ENCODE data around the gene CTNNA3.
"Not testable (repeated sequence)": the region's sequence is repeated elsewhere in the genome, so short reads cannot be mapped to it uniquely, and the experiment has no call there.

Gene CTNNA3

DNA sequence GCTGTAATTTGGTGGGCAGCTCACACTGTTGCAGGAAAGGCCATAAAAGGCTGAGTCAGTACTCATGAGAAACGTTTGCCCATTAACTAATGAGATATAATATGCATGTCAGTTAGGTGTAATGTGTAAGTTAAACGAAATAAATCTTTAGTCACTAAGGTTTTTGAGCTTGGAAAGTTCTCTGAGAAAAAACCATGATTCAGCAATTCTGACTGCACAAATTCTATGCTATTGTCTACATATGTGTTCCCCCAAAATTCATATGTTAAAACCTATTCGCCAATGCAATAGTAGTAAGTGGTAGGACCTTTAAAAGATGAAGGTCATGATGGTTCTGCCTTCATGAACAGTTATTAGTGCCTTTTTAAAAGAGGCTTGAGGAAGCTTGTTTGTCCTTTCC is 1329.8 kb downstream of the CTNNA3 start:
- DNase-seq (ENCODE audit: low read depth): no peak

DNA sequence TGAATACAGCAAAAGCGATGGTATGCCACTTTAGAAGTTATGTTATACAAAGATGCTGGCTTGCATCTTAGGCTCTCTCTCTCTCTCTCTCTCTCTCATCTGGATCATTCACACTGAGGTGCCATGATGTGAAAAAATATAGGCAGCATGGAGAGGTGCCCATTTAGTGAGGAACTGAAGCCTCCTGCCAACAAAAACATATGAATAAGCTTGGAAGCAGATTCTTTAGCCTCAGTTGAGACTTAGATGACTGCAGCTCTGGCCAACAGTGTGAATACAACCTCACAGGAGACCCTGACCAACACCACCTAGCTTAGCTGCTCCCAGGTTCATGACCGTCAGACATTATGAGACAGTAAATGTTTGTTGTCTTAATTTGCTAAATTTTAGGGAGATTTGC is 1330.3 kb downstream of the CTNNA3 start:
- no peak for DNase-seq (ENCODE audit: low read depth)

DNA sequence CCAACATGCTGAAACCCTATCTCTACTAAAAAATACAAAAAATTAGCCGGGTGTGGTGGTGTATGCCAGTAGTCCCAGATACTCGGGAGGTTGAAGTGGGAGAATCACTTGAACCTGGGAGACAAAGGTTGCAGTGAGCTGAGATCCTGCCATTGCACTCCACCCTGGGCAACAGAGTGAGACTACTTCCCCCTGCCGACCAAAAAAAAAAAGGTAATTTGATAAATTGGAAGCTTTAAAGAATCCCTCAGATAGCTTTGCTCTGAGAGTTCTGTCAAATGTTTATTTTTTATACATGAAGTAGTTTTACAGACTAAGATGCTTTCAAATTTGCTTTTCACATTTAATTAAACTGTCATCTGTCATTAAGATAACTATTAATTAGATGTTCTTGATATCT is 1333.5 kb downstream of the CTNNA3 start:
- DNase-seq (ENCODE audit: low read depth): no peak

DNA sequence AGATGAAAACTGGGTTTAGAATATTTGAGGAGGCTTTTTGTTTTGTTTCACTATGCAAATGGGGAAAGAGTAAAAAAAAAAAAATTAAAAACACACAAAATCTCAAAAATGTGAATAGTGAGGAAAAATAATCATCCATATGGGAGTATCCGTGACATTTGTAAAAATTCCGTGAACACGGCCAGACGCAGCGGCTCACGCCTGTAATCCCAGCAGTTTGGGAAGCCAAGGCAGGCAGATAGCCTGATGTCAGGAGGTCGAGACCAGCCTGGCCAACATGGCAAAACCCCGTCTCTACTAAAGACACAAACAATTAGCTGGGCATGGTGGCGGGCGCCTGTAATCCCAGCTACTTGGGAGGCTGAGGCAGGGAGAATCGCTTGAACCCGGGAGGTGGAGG is 1342.2 kb downstream of the CTNNA3 start:
- DNase-seq (ENCODE audit: low read depth): not testable (repeated sequence)

DNA sequence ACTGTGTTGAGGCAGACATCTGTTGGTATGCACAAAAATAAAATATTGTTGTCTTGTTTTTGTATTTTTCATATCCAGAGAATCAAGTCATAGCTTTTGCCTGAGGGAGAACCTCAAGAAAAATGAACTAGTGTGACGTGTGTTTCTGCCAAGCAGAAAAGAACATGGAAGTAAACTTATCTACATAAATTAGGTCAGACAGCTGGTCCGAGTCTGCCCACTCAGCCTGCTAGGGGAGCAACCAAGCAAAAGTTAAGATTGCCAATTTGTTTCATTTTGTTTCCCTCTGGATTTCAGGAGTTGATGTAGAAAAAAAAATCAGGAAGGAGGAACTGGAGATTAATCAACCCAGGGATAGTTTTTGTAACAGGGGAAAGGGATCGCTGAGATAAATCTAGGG is 1342.6 kb downstream of the CTNNA3 start:
- DNase-seq (ENCODE audit: low read depth): no peak

DNA sequence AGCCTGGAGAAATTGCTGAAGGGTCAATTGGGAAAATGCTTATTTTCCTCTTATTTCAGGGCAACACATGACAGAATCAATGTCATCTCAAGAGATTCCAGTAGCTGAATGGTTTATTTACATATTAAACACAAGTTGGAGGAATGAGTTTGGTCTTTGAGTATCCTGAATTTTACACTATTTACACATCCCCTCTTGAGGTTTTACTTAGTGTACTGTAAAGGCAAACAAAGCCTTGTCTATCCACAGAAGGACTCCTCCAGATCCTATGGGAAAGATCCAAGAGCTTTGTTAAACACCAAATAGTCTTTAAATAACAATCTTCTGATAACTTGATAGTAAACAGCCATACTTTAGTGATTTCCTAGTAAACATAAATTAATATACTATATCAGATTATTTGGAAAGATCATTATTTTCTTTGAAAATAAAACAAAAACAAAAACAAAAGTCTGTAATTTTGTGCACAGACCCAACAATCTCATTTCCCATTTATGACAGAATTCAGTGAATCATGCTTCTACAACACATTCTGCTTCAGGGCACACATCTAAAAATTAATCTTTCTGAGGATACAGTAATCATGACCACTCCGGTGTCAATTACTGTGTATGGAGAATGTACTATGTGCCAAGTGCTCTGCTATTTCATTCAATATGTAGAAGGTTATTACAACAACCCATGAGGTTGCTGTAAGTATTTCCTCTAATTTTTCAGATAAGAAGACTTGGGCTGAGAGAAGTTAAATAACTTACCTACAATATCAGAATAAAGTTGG is 1345.2 kb downstream of the CTNNA3 start:
- DNase-seq (ENCODE audit: low read depth): no peak

DNA sequence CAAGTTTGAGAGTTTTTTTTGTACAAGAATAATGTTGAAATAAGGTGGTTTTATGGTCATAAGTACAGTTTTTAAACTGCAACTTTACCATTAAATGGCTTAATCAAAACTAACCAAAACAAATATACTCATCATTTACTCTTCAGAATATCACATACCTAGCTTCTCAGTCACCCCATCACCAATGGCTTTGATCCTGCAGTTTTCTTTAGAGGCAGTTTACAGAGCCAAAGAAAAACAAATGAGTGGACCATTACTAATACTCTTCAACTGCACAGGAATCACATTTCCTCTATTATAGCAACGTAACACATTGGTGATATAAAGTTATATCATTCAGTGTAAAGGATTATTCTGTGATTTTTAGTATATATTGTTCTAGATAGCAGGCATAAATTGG is 1346.3 kb downstream of the CTNNA3 start:
- no peak for DNase-seq (ENCODE audit: low read depth)

DNA sequence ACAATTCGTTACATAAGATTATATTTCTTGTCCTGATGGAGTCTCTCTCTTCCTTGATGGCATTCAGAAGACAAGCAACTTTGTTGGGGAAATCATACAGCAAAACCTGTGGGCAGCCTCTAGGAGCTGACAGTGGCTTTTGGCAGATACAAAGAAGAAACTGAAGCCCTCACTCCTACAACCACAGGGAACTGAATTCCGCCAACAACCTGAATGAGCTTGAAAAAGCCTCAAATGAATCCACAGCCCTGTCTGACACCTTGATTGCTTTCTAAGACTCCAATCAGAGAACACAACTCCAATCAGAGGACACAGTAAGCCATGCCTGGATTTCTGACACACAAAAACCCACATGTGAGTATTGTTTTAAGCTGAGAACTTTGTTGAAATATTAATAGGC is 1346.9 kb downstream of the CTNNA3 start:
- no peak for DNase-seq (ENCODE audit: low read depth)

DNA sequence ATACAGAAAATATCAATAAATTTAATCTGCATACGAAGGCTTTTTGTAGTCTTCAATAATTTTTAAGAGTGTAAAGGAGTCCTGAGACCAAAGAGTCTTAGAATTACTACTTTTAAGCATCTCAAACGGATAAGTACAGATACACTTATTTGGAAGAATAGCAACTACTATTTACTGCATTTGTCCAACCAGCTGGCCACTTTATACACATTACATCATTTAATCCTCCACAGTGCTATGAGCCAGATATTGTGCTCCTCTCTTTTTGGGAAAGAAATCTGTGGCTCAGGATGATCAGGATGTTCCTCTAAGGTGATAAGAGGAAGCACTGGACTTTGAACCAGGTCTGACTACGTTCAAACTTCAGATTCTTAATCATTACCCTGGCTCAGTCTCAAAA is 1358.8 kb downstream of the CTNNA3 start:
- DNase-seq (ENCODE audit: low read depth): no peak

DNA sequence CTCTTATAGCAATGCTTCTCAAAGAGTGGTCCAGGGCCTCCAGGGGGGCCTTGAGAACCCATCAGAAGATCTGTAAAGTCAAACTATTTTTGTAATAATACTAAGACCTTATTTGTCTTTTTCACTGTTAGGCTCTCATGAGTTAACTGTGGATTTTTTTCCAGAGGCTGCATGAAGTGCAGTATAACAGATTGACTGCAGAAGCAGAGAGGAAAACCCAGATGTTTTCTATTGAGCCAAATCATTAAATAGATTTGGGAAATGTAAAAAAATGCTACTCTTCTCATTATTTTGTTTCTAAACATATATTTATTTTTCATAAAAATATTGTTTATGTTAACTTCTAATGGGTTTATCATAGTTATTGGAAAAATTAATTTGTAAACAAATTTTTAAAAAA is 1359.2 kb downstream of the CTNNA3 start:
- no peak for DNase-seq (ENCODE audit: low read depth)

DNA sequence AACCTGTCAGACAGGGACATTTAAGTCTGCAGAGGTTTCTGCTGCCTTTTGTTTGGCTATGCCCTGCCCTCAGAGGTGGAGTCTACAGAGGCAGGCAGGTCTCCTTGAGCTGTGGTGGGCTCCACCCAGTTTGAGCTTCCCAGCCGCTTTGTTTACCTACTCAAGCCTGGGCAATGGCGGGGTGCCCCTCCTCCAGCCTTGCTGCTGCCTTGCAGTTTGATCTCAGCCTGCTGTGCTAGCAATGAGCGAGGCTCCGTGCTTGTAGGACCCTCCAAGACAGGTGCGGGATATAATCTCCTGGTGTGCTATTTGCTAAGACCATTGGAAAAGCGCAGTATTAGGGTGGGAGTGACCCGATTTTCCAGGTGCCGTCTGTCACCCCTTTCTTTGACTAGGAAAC is 1360.2 kb downstream of the CTNNA3 start:
- DNase-seq (ENCODE audit: low read depth): not testable (repeated sequence)

DNA sequence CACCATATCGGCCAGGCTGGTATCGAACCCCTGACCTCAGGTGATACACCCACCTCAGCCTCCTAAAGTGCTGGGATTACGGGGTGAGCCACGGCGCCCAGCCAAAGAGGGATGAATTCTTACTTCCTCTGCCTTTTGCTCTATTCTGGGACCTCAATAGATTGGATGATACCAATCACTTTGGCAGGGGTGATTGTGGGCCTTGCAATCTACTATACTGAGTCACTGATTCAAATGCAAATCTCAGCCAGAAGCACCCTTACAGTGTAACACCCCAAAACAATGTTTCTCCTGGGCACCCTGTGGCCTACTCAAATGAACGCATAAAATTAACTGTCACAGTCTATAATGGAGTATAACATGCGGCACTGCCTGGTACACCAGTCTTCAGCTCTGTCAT is 1366.8 kb downstream of the CTNNA3 start:
- DNase-seq (ENCODE audit: low read depth): no peak

DNA sequence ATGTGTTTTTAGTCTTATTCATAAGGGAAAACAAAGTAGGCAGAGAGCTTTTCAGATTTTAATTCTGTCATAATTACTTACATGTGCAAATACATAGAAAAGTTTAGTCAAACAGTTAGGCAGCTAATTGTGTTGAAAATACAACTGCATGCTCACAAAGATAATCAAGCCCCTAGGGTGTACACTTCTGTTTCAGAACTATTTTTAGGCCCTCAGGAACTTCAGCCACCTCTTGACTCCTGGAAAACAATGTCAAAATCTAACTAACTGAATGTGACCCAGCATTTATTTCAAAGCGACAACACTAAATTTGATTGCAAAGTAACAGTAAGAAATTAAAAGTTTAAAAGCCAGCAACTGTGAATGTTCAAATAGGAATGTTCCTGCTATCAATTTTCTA is 1369.1 kb downstream of the CTNNA3 start:
- no peak for DNase-seq (ENCODE audit: low read depth)

DNA sequence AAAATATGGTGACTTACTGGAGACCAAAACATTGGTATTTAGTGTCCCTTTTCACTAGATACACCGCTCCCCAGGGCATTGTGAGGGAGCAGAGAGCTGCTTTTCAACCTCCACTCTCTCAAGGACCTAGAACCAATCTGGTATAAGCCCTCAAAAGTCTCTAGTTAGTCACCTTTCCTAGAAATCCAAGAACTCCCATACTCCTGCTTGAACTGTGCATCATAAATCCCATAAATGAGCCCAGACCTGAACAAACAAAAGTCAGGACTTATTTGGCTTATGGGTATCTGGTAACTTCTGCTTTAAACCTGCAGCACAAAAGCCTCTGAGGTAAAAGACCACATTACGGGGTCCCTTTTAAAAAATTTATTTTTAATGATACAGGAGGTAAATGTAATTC is 1373.2 kb downstream of the CTNNA3 start:
- DNase-seq (ENCODE audit: low read depth): no peak

DNA sequence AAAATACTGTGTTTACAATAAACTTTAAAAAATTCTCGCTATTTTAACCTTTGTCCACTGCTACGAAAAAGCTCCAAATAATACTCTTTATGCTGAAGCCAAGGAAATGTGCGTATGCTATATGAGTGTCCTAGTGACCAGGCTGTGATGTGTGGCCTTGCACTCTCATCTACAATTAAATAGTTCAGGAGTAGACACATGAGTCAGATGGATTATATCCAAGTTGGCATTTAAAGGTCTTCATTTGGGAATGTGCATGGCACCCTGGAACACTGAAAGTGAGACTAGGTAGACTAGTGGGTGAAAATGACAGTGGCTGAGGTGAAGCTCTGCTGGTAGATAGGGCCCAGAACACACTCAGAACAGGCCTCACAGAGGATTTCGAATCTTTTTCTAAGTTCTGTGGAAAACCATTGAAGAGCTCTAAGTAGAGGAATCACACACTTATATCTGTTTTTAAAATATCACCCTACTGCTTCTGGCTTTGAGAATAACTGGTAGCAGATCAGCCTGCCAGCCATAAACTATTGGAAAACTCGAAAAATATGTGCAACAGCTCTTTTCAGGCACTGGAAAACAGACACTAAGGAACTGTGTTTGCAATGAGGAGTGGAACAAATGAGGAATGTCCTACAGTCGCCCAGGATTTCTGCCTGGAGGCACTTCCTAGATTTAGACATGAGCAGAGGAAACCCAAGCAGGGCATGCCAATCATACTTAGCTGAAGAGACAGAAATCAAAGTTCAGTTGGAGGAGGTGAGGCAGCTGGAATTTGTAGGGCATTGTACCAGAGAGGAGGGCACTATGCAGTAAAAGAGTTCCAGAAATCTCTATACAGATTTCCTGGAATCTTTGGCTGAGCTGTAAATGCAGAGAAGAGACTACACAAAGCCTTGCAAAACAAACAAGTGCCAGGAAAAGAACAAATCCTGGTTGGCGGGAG is 1374.0 kb downstream of the CTNNA3 start:
- DNase-seq (ENCODE audit: low read depth): no peak

DNA sequence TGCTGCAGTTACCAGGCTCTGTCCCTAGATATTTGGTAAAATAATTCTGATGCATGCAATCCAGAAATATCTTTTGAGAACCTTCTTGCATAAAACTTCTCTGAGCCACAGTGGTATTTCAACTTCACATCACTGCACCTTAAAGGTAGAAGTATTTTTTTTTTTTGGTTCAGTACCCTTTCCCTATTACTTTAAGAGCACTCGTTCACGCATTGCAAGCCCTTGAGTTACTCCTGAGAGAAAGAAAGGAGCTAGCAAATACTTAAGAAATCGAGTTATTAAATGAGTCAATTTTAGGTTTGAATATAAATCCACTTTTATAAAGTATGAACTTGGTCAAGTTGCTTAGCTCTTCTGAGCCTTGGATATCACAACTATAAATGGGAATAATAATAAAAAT is 1377.2 kb downstream of the CTNNA3 start:
- no peak for DNase-seq (ENCODE audit: low read depth)

DNA sequence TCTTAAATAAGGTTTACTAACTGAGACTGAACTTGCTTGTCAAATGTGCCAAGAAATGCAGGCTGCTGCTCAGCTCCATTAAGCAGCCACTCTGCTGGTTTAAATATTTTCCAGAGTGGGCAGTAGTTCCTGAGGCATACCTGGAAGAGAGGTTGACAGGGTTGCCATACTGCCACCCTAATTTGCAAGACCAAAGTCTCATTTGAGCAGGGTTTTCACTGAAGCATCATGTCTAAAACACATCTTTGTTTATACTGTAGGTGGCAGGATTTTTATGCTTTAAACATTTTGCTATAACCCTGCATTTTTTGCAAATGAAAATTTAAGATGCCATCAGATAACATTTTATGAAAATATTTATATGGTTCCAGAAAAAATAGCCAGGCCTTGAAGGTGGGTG is 1388.2 kb downstream of the CTNNA3 start:
- no peak for DNase-seq (ENCODE audit: low read depth)

DNA sequence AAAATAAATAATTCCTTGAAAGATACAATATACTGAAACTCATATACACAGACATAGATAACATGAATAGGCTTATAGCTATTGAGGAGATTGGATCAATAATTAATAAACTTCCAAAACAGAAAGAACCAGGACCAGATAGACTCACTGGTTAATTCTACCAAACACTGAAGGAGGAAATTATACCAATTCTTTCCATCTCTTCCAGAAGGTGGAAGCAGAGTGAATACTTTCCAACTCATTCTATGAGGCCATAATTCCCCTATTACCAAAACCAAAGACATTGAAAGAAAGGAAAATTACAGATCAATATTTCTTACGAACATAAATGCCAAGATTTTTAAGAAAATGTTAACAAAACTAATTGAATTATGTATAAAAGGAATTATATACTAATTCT is 1394.9 kb downstream of the CTNNA3 start:
- DNase-seq (ENCODE audit: low read depth): no peak

DNA sequence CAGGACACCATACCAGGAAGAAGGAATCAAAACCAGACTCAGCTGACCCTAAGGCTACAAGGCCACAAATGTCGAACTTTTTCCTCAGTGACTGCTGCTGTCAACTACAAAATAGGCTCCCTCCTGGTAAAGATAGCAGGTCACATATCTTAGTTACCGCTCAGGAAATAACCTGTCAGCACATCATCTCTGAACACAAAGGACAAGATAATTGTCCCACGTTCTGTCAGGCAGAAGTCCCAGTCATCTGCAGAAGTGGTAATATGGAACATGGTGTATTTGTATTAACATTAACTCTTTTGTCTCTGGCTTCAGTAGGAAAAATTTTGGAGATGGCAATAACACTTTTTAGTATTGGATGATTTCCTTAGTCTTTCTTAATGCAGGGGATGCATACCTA is 1400.4 kb downstream of the CTNNA3 start:
- DNase-seq (ENCODE audit: low read depth): no peak

DNA sequence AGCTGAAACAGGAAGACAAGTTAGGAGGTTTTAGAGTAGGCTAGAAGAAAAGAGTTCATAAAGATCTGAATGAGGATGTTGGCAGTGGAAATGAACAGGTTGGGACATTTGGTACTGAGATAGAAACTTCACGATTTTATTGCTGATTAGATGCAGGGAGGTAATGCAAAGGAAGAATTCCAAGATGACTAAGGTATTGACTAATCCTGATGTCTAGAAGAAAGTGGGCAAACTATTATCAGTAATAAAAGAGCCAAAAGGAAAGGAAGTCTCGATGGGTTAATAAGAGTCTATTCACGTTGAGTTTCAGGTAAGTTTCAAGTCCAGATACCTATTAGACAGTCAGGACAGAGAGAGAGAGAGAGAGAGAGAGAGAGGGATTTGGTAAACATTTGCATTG is 1401.5 kb downstream of the CTNNA3 start:
- DNase-seq (ENCODE audit: low read depth): no peak

DNA sequence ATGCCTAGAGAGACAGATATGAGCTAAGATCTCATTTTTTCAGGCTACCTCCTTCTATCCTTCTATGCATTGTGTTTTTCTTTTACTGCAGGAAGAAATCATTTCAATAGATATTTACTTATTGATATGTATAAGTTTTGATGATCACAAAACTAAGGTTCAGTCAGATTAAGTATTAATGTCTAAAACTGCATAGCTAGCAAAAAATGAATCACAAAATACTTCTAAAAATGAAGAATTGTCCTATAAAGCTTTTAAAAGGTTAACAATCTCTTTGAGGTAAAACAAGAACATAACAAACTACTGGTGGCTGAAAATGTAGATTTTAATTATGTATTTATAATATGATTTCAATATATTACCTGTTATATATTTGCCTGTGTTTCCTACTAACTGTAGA is 1403.1 kb downstream of the CTNNA3 start:
- DNase-seq (ENCODE audit: low read depth): no peak

DNA sequence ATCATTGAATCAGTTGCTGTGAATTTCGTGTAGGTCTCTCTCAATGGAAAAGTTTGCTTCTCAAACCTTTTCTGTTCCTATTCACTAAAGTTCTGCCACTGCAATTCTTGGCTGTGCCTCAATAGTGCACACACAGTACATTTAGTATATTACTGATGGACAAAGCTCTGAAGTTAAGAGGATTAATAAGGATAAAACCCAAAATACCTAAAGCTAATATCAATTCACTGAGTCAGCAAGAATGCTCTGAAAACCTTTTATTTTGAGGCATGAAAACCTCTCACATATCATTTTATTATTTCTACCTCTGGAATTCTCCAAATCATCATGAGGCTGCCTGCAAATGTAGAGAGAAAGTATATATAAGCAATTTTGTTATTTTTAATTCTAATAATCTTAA is 1403.5 kb downstream of the CTNNA3 start:
- DNase-seq (ENCODE audit: low read depth): no peak

DNA sequence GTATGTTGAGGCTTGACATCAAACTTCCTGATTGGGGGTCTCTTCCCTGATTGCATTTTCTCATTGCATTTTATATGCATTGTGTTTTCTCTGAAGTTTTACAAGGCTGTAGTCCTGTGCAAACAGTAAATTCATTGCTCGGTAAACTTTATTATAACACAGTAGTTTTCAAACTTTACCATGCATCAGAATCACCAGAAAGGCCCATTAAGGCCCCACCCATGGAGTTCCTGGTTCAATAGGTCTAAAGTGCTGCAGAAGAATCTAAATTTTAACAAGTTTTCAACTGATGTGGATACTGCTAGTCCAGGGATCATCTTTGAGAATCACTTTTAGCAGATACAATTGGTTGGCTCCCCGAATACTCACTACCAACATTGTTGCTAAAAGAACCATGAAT is 1404.9 kb downstream of the CTNNA3 start:
- no peak for DNase-seq (ENCODE audit: low read depth)

Data from activated T-helper 9 cell treated with anti-CD3 and anti-CD28 coated beads, Interleukin-2, amount 50 U/mL, for 16 hours (primary cell).